ENCODE measurements around the gene KAZALD1. TPM values are rescaled to one million over a fixed set of nuclear protein-coding genes. Genes with fewer than 3 reads are reported as not detected.

KAZALD1 gene
- total RNA-seq, 1 donor from 2014 or later: 0.57 TPM

DNA sequence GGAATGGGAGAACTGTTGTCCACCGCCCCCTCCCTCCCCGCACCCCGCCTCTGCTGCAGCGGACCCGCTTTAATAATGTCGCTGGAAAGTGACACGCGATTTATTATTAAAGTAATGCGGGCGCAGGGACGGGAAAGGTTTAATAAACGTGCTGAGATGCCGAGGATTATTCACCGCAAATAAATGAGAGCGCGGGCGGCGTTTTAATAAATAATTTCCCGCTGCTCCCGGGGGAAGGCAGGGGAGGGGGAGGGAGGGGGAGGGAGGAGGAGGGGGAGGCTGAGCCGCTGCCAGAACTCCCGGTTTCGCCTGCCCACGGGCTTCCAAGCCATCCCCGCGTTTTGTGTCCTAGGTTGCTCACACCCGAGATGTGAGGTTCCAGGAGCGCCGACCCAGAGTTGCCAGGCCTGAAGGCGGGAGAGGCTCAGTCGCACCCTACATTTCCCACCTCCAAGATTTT is 5.1 kb downstream of the KAZALD1 start:
- intact Hi-C loops (cut with micrococcal nuclease): loop anchor here (1.0 to 10.0 kb wide), 4 partner anchors 48 to 718 kb away; partner anchors contain the start of genes NPM3 and SLF2
- Mint-ChIP-seq H3K27me3 (ENCODE audit: insufficient read depth) (peaks cover 44% of the 10 kb centered on the region), H3K4me1 (ENCODE audit: low read depth) (peaks cover 10% of the 10 kb centered on the region), H3K36me3 (ENCODE audit: low read depth) (no peaks in the 10 kb centered on the region), H3K4me3 (peak overlapping the region; percentile 82), H3K27ac (no peak overlapping the region), H3K9me3 (no peaks in the 10 kb centered on the region)
- no peak for DNase-seq (ENCODE audit: low spot score)

DNA sequence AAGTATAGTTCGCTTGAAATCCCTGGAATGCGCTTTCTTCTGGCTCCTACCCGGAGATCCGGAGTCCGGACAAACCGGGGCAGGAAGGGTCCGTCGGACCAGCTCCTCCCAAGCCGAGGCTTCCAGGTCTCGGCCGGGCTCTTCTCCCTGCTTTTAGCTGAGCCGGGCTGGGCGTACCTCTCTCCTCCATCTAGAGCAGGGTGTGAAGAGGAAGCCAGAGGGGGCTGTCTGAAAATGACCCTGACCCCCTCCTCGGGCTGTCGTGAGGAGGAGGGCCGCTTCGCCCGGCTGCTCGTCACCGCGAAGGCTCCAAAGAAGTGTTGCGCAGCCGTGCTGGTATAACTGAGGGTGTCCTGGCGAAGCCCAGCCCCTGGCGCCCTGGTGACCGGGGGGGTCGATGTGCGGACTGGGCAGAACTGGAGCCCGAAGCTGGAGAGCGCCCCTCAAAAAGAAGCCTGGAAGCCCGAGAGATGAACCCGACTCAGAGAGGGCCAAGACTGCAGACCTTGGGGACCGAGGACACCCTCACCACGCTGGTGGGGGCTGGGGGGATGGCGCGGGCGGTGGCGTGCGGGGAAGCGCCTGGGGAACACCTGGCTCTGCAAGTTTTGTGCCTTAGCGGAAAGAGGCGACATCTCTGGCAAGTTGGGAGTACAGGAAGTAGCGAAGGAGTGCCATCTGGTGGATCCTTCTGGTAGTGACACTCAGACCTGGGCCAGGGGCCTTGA is 5.7 kb downstream of the KAZALD1 start:
- intact Hi-C loops (cut with micrococcal nuclease): loop anchor here (1.0 to 10.0 kb wide), 7 partner anchors 7 to 717 kb away; partner anchors contain the start of genes NPM3 and SLF2
- Mint-ChIP-seq H3K27ac (no peak overlapping the region), H3K9me3 (no peaks in the 10 kb centered on the region), H3K4me3 (peak overlapping the region; percentile 82), H3K27me3 (ENCODE audit: insufficient read depth) (peaks cover 45% of the 10 kb centered on the region), H3K4me1 (ENCODE audit: low read depth) (peaks cover 7% of the 10 kb centered on the region), H3K36me3 (ENCODE audit: low read depth) (no peaks in the 10 kb centered on the region)
- DNase-seq (ENCODE audit: low spot score): peak; percentile 68

DNA sequence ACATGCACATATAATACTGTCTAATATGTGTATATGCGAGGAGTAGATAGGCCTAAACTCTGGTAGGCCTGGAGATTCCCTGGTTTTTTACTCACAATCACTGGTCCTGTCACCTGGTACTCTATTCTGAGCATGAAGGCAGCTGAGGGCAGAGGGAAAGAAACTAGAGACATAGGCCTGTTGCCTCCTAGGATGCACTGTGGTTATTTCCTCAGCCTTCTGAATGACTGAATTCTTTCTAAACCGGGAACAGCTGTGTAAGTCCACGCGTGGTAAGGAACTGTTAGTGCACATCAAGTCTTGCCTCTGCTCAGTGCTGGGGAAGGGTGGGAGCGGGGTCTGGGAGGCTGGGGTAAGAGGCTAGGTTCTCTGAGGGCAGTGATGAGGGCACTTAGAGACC is 7.7 kb downstream of the KAZALD1 start:
- intact Hi-C loops (cut with micrococcal nuclease): loop anchor here (10.0 kb wide), 3 partner anchors 155 to 715 kb away; partner anchors contain the start of genes NPM3 and SLF2
- Mint-ChIP-seq H3K27ac (no peak overlapping the region), H3K4me3 (no peak overlapping the region), H3K4me1 (ENCODE audit: low read depth) (peaks cover 7% of the 10 kb centered on the region), H3K36me3 (ENCODE audit: low read depth) (no peaks in the 10 kb centered on the region), H3K27me3 (ENCODE audit: insufficient read depth) (peaks cover 47% of the 10 kb centered on the region), H3K9me3 (no peaks in the 10 kb centered on the region)
- no peak for DNase-seq (ENCODE audit: low spot score)

DNA sequence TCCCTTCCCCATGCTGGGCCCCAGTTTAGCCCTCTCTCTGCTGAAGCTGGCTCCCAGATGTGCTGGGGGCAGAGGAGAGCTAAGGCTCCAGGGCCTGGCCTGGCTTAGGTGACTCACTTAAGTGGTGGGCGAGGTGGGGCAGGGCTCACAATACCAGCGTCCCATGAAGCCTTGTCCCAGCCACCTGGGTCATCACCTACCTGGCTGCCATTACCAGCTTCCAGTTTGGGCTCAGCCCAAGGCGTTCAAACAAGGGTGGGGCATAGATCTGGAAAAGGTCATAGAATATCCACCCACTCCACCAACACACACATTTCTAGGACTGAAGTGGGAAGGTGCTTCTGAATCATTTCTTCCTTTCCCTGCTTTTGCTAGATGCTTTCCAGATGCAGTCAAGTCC is 8.3 kb downstream of the KAZALD1 start:
- H3K4me3 Mint-ChIP-seq: no peak overlapping the region
- H3K36me3 Mint-ChIP-seq (ENCODE audit: low read depth): no peaks in the 10 kb centered on the region
- intact Hi-C loops (cut with micrococcal nuclease): no loop called here
- peaks cover 7% of the 10 kb centered on the region for H3K4me1 Mint-ChIP-seq (ENCODE audit: low read depth)
- no peaks in the 10 kb centered on the region for H3K9me3 Mint-ChIP-seq
- H3K27me3 Mint-ChIP-seq (ENCODE audit: insufficient read depth): peaks cover 44% of the 10 kb centered on the region
- no peak overlapping the region for H3K27ac Mint-ChIP-seq
- no peak for DNase-seq (ENCODE audit: low spot score)

DNA sequence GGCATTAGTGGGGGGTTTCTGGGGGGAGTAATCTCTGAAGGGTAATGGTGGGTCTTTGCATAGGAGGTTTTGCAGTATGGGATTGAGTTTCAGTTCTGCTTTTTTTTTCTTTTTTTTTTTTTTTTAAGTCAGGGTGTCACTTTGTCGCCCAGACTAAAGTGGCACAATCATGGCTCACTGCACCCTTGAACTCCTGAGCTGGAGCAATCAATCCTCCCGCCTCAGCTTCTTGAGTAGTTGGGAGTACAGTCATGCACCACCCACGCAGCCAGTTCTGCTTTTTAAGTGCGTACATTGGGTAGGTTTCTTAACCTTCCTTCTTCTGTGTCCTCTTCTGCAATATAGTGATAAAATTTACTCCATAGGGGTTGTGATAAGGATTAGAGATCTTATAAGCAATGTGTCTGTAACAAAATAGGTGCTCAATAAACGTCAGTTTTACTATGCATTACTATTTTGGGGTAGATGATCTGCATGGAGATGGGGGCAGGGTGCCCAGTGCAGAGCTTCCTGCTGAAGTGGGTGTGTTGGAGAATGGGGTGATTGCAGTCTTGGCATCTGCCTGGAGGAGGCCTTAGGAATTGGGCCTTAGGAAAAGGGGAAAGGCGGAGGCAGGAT is 9.6 kb downstream of the KAZALD1 start:
- intact Hi-C loops (cut with micrococcal nuclease): no loop called here
- peaks cover 7% of the 10 kb centered on the region for H3K4me1 Mint-ChIP-seq (ENCODE audit: low read depth)
- no peak overlapping the region for H3K4me3 Mint-ChIP-seq
- H3K27me3 Mint-ChIP-seq (ENCODE audit: insufficient read depth): peaks cover 42% of the 10 kb centered on the region
- H3K27ac Mint-ChIP-seq: no peak overlapping the region
- H3K9me3 Mint-ChIP-seq: no peaks in the 10 kb centered on the region
- H3K36me3 Mint-ChIP-seq (ENCODE audit: low read depth): no peaks in the 10 kb centered on the region
- DNase-seq (ENCODE audit: low spot score): no peak

DNA sequence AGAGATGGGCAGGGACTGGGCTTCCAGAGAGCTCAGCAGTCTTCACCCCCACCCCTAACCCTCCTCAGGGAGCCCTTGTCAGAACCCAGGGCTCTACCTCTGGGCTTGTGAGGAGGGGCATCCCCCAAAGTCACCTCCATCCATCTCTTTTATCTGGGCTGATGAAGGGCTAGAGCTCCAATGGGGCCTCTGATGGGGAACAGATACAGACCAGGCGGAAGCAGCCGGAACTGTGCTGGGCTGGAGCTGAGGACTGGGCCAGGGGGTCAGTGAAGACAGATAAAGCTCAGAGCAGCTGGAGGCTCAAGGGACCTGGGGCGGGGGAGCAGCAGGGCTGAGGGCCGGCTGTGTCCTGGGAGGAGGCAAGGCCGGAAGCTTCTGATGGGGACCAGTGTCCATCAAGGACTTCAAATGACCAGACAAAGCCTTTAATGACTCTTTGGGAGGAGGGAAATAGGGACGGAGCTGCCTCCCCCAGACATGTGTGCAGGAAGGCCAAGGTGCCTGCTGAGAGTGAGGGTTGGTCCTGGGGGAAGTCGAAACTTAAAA is 10.2 kb downstream of the KAZALD1 start:
- Mint-ChIP-seq H3K4me1 (ENCODE audit: low read depth) (peaks cover 7% of the 10 kb centered on the region), H3K36me3 (ENCODE audit: low read depth) (no peaks in the 10 kb centered on the region), H3K4me3 (no peak overlapping the region), H3K27ac (no peak overlapping the region), H3K9me3 (no peaks in the 10 kb centered on the region), H3K27me3 (ENCODE audit: insufficient read depth) (peaks cover 42% of the 10 kb centered on the region)
- no peak for DNase-seq (ENCODE audit: low spot score)
- intact Hi-C loops (cut with micrococcal nuclease): no loop called here

DNA sequence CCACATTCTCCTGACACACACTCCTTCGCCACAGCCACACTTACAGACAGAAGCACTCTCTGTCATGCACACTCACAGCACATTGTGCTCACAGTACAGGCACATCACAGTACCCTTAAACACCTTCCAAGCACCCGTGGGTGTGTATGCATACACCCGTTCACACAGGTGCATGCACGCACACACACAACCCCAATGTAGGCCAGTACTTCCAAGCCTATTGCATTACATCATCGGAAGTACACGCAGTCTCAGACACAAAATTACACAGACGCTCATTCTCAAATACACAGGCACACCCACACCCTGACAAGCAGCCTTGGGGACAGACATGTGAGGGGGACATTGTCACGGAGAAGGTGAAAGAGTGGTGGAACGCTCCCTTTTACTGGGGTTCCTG is 11.1 kb downstream of the KAZALD1 start:
- Mint-ChIP-seq H3K27ac (no peak overlapping the region), H3K4me1 (ENCODE audit: low read depth) (peaks cover 7% of the 10 kb centered on the region), H3K4me3 (no peak overlapping the region), H3K9me3 (no peaks in the 10 kb centered on the region), H3K36me3 (ENCODE audit: low read depth) (no peaks in the 10 kb centered on the region), H3K27me3 (ENCODE audit: insufficient read depth) (peaks cover 40% of the 10 kb centered on the region)
- intact Hi-C loops (cut with micrococcal nuclease): no loop called here
- DNase-seq (ENCODE audit: low spot score): no peak

DNA sequence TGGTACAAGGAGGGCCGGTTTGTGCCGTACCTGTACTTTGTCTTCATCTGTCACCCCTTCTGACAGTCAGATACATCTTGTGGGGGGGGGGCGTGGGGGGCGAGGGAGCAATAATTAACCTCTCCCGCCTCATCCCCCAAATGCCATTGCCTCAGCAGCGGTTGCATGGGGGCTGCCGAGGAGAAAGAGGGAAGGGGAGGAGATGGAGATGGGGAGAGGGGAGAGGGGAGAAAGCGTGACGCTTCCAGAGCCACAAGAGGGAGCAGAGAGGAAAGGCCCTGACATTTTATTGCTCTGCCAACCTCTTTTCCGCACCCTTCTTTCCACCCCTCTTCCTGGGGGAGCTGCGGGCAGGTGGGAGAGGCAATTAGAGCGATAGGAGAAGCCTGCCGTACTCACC is 11.8 kb downstream of the KAZALD1 start:
- Mint-ChIP-seq H3K27me3 (ENCODE audit: insufficient read depth) (peaks cover 44% of the 10 kb centered on the region), H3K4me3 (no peak overlapping the region), H3K4me1 (ENCODE audit: low read depth) (peaks cover 7% of the 10 kb centered on the region), H3K27ac (no peak overlapping the region), H3K9me3 (no peaks in the 10 kb centered on the region), H3K36me3 (ENCODE audit: low read depth) (no peaks in the 10 kb centered on the region)
- DNase-seq (ENCODE audit: low spot score): no peak
- intact Hi-C loops (cut with micrococcal nuclease): no loop called here

DNA sequence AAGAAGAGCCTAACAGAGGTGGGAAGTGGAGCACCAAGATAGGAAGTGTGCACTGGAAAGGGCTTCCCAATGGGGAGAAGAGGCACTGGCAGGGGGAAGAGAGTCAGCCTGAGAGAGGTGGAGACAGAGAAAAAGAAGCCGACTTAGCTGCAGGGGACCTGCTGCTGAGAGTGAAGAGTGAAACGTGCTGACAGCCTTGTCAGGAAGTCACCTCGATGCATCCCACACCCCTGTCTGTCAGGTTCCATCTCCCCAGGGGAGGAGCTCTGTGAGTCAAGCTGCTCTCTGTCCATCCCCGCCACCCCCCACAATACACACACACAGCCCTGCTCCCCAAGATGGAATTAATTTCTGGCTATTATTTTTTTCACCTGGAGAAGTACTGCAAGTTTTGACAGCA is 14.0 kb downstream of the KAZALD1 start:
- no peak for DNase-seq (ENCODE audit: low spot score)
- H3K27me3 Mint-ChIP-seq (ENCODE audit: insufficient read depth): peaks cover 47% of the 10 kb centered on the region
- no peaks in the 10 kb centered on the region for H3K36me3 Mint-ChIP-seq (ENCODE audit: low read depth)
- peaks cover 7% of the 10 kb centered on the region for H3K4me1 Mint-ChIP-seq (ENCODE audit: low read depth)
- no peaks in the 10 kb centered on the region for H3K9me3 Mint-ChIP-seq
- intact Hi-C loops (cut with micrococcal nuclease): no loop called here
- no peak overlapping the region for H3K27ac Mint-ChIP-seq
- H3K4me3 Mint-ChIP-seq: no peak overlapping the region

DNA sequence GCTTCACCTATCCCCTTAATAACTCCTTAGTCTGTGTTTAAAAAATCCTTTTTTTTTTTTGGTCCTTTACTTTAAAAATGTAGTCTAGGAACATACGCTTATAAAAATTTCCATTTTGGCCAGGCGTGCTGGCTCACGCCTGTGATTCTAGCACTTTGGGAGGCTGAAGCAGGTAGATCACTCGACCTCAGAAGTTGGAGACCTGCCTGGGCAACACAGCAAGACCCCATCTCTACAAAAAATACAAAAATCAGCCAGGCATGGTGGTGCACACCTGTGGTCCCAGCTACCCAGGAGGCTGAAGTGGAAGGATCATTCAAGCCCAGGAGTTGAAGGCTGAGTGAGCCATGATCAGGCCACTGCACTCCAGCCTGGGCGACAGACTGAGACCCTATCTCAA is 14.8 kb downstream of the KAZALD1 start:
- intact Hi-C loops (cut with micrococcal nuclease): no loop called here
- Mint-ChIP-seq H3K36me3 (ENCODE audit: low read depth) (no peaks in the 10 kb centered on the region), H3K27me3 (ENCODE audit: insufficient read depth) (peaks cover 48% of the 10 kb centered on the region), H3K27ac (no peak overlapping the region), H3K4me3 (no peak overlapping the region), H3K4me1 (ENCODE audit: low read depth) (peaks cover 1% of the 10 kb centered on the region), H3K9me3 (no peaks in the 10 kb centered on the region)
- no peak for DNase-seq (ENCODE audit: low spot score)

DNA sequence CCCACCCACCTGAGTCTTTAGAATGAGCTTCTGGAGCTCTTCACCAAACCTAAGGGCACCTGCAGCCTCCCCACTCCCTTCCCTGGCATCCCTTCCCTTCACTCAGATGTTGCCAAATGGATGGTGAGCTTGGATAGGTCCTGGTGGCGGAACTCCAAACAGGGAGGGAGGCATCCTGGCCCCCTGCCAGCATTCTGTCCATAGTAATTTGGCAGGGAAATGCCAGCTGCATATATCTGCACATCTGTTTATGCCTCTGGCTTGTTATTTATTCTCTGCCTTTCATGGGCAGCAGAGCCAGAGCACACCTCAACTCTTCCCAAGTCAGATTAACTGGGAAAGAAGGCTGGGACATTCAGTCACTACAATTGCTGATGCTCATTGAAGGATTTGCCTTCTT is 18.1 kb downstream of the KAZALD1 start:
- Mint-ChIP-seq H3K27me3 (ENCODE audit: insufficient read depth) (peaks cover 43% of the 10 kb centered on the region), H3K36me3 (ENCODE audit: low read depth) (no peaks in the 10 kb centered on the region), H3K4me1 (ENCODE audit: low read depth) (no peaks in the 10 kb centered on the region), H3K27ac (no peak overlapping the region), H3K4me3 (no peak overlapping the region), H3K9me3 (no peaks in the 10 kb centered on the region)
- intact Hi-C loops (cut with micrococcal nuclease): no loop called here
- no peak for DNase-seq (ENCODE audit: low spot score)

DNA sequence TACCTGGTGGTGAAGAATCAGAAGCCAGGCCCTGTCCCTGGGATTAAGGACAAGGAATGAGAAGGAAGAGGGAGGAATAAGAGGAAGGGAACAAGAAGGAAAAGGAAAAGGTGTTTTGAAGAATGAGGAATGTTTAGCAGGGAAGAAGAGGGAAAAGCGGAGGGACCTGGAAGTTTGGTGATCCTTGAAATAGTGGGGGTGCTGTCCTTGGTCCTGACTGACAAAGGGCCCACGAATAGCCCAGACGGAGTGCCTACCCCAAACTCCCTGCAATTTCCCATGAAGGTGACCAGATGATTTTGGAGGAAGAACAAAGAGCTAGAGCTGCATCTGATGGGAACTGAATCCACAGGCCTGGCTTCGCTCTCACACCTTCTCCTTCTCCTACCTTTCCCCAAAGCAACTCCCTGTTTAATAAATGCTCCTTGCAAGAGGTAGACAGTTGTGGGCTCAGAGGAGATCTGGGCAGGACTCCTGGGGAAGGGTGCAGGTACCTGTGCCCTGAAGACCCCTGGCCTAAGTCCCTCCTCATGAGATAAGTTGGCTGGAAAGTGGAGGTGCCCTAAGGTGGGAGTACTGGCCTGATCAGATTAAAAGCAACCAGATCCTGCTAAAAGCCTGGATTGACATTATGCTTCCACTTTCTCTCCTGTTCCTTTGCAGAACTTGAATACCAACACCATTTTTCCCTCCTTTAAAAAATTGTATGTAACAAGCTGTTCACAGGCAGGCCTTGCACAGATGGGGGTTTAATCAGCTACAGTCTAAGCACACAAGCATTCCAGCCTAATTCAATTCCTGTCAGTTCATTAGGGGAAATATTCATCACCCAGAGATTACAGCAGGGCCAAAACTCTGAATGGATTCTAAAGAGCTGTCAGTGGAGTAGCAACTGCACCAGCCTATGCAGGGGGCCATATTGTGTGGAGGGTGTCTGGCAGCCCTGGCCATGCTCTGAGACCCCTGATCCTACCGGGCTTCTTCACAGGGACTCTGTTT is 19.4 kb downstream of the KAZALD1 start:
- H3K9me3 Mint-ChIP-seq: no peaks in the 10 kb centered on the region
- DNase-seq (ENCODE audit: low spot score): no peak
- H3K4me3 Mint-ChIP-seq: no peak overlapping the region
- H3K27ac Mint-ChIP-seq: no peak overlapping the region
- no peaks in the 10 kb centered on the region for H3K4me1 Mint-ChIP-seq (ENCODE audit: low read depth)
- H3K36me3 Mint-ChIP-seq (ENCODE audit: low read depth): no peaks in the 10 kb centered on the region
- intact Hi-C loops (cut with micrococcal nuclease): no loop called here
- H3K27me3 Mint-ChIP-seq (ENCODE audit: insufficient read depth): peaks cover 42% of the 10 kb centered on the region

Data from activated T-helper 1 cell treated with anti-CD3 and anti-CD28 coated beads, Interleukin-12 subunit alpha, Interleukin-12 subunit beta, Interleukin-2, Interleukin-4 antibody, amounts not matched to agents 30 ng/mL and 10 ng/mL and 1 ng/mL, durations not matched to agents 14 hours and 24 hours and 36 hours (primary cell).